ENCODE results near the gene LHFPL4.
"Not testable (repeated sequence)": the region's sequence is repeated elsewhere in the genome, so short reads cannot be mapped to it uniquely, and the experiment has no call there.

Gene LHFPL4

DNA sequence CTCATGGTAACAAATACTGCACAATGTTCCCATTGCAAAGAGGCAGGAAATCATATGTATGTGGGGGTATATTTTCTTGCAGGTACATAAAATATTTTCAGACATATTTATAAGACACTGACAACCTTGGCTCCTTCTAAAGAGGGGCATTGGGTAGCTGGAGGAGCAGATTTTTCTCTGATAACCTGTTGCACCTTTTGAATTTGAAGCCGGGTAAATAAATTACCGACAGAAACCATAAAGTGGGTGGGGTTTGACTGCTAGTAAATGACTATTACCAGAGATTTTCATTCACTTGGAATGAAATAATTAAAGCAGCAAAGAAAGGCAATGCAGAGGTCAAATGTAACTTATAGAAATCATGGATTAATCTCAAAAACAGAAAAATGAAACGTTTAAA lies 19.2 kb downstream of the LHFPL4 start:
- no peak for DNase-seq

DNA sequence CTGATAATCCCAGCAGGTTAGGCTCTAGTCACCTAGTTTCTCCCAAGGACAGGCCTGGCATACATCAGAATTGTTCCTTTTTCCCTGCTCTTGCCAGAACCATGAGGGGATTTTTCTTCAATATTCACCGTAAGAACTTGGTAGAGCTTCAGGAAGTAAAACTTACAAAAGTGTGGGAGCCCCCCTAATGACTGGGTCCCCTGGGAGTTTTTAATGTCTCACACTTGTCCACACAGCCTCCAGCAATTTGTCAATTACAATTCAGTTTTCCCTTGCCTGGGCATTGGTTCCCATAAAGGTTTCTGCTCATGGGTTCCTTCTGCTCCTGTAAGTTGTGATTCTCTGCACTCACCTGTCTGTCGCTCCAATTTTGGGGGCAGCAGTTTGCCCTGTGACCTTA lies 28.5 kb downstream of the LHFPL4 start:
- no peak for DNase-seq

DNA sequence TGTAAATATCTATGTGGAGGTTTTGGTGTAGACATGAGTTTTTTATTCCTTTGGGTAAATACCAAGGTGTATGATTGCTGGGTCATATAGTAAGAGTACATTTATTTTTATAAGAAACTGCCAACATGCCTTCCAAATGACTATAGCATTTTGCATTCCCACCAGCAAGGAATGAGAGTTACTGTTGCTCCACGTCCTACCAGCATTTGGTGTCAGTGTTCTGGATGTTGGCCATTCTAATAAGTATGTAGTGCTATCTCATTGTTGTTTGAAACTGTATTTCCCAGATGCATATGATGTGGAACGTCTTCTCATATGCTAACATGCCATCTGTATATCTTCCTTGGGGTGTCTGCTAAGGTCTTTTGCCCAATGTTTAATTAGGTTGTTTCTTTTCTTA lies 38.7 kb downstream of the LHFPL4 start:
- DNase-seq: no peak

DNA sequence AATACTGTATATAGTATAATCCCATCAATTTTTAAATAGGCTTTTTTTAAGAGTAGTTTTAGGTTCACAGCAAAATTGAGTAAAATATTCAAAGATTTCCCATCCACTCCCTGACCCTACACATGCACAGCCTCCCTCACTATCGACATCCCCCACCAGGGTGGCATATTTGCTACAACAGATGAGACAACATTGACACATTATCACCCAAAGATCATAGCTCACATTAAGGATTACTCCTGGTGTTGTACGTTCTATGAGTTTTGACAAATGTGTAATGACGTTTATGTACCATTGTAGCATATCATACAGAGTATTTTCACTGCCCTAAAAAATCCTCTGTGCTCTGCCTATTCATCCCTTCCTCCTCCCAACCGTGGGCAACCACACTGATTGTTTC lies 39.3 kb downstream of the LHFPL4 start:
- DNase-seq: no peak

DNA sequence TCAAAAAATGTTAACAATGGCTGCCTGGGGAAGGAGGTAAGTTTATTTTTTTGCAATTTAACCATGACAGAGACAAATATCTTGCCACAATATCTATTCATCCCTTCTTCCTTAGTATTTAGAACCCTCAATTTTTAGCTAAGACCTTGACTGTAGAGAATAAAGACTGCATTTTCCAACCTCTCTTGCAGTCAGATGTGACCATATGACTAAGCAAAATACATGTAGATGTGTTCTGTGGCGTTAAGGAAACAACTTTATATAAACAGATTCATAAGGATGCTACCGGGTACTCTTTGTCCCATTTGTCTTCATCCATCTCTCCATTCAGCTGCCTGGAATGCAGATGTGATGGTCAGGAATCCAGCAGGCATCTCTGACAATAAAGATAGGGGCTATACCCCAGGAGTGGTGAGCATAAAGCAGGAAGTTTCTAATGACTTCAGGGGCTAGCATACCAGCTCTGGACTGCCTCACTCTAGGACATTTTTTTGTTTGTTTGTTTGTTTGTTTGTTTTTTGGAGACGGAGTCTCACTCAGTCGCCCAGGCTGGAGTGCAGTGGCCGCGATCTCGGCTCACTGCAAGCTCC lies 41.1 kb downstream of the LHFPL4 start:
- DNase-seq: no peak

DNA sequence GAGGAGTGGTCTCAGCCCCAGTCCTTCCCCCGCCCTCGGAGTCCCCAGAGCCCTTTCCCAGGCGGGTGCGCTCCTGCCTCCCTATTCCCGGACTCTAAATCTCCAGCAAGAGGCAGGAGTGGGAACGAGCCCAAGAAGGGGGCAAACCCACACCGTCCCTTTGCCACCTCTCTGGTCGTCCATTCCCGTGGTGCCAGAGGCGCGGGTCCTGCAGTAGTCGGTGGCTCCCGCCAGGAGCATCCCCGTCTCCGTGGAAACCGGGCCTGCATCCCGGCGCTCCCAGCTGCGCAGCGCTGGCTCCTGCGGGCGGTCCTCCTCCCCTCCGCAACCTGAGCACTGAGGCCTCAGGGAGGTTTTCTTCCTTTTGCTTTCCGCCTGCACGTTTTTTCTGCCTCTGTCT lies 44.8 kb downstream of the LHFPL4 start:
- no peak for DNase-seq

DNA sequence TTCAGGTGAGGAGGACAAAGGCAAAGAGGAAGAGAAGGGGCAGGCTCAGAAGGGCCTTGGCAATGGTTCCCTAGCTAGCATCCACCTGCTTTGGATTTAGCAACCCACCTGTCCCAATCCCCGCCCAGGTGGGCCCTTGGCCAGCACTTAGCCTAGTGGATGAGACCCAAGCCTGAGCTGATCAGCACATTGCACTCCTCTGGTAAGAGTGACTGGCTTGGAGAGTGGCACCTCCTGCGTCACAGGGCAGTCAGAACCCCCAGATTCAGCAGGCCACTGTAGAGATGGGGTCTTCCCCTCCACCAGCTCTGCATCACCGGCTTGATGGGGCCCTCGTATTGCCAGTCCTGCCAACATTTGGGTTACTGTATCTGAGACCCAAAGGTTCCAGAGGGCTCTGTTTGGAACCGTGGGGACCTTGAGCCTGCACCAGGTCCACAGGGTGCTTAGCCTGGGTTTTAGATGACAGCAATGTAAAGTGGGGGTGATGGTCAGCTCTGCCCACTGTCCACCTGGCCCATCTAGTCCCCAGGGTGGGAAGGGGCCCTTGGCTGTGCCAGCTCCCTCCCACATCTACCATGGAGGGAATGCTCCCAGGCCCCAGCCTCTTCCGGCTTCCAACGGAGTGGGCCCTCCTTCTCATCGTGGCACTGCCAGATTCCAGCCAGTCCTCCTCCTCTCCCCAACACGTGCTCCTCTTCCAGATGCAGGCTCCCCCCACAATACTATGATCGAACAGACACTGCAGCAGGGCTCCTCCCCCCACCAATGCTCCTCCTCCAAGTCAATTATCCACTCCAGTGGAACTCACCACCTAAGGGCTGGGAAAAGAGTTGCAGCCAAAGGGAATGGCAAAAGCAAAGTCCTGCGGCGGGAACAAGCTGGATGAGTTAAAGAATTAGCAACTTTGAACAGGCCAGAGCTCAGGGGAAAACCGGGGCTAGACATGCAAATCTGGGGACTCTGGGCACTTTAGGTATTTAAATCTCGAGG lies 45.7 kb downstream of the LHFPL4 start:
- no peak for DNase-seq

DNA sequence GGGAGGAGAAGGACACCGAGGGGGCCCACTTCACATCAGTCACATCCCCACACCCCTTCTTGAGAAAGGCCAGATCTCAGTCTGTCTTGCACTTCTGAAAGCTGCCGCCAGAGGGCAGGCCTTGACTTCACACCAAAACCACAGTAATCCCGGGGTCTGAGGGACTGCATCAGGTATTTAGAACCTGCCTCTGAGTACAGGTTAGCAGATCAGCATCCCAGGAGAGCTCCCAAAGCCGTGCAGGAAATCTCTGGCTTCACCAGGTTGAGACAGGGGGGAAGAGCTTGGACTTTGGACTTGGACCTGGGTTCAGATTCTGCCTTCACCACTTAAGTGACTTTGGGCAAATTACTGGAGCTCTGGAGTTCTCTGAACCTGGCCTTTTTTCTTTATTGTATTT lies 50.3 kb downstream of the LHFPL4 start:
- DNase-seq: no peak

DNA sequence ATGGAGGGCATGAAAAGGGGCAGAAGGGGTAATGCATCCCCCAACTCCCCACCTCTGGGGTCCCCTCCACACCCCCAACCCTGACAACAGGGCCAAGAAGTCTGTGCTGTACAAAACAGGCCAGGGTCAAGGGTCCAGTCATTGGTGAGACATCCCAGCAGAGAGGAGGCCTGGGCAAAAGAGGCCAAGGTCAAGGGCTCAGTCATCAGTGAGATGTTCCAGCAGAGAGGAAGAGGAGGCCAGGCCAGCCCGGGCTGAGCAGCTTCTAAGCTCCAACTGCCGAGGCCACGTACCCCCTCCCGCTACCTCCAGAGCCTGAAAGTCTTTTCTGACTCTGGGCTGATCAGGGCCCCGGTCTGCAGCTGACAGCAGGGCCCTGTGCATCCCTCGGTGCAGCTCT lies 52.4 kb downstream of the LHFPL4 start:
- no peak for DNase-seq

DNA sequence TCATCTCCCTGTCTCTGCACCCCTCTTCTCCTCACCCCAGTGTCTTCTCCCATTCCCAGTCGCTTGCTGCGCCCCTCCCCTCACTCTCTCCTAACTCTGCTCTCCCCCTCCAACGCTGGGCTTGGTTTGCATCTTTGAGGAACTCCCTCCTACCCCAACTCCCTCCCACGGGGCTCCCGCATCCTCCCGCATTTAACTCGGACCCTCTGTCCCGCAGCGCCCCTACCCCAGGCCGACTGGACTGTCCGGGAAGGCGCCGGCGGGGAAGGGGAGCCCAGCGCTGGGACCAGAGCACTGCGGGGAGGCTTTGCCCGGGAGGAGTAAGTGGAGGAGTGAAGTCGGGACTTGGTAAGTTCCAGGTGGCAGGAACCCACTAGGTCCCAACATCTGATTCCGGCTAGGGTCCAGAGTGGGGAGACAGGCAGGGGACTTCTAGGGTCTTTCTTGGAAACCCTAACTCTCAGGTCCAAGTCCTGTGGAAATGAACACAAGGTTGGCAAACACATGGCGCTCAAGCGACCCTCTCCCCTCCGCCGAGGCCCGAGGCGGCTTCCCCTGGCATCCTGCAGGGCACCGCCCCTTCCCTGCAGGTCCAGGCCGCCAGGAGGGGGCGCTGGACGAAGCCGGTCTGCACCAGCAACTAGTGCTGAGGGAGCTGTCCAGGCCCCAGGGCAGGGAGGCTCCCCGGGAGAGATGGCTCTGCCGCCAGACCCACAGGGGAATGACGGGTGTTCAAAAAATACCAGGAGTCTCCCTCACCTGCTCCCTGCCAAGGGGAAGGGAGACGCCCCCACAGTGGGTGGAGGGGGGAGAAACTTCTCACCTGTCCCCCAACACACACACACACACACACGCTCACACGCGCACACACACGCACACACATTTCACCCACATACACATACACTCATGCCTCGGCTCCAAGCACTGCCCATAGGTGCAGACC lies 53.2 kb downstream of the LHFPL4 start:
- no peak for DNase-seq

DNA sequence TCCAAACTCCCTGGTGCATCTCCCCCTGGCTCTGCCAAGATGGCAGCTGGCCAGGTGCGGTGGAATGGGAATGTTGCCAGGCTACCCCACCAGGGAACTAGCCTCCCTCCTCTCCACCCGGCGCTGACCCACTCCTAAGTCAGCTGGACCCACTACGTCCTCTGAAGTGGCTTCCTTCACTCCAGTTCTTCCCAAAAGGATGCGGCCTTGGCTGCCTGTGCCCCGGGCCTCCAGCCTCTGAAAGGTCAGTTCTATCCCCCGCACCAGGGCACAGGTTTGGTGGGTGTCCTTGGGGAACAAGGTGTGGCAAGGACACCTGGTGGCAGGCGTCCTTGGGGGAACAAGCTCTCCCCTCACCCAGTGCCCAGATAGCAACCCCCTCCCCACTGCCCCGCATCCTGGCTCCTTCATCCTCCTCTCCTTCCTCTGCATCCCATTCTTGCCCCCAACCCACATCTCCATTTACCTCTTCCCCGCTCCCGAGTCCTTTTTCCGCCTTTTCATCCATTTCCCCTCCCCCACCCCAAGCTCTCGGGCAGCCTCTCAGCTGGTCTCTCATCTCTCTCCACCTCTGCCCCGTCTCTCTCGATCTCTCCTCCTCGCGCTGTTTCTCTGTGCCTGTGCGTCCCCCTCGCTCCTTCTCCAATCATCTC lies 54.0 kb downstream of the LHFPL4 start:
- no peak for DNase-seq

DNA sequence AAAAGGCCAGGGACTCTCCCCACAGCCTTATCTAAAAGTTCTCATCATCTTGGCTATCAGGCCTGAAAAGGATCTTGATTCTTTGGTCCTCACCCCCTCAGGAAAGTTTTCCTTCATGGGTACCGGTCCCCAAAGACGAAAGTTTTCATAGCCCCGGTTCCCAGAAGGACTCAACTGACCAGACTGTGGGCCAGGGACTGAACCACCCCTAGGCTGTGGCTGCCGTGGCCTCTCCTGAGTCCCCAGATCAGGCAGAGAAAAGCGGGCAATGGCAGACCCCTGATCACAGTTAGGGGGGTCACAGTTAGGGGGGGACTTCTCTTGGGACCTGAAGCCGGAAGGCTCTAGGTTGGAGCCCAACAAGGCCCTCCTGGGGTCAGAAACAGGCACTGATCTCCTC lies 54.8 kb downstream of the LHFPL4 start:
- no peak for DNase-seq

DNA sequence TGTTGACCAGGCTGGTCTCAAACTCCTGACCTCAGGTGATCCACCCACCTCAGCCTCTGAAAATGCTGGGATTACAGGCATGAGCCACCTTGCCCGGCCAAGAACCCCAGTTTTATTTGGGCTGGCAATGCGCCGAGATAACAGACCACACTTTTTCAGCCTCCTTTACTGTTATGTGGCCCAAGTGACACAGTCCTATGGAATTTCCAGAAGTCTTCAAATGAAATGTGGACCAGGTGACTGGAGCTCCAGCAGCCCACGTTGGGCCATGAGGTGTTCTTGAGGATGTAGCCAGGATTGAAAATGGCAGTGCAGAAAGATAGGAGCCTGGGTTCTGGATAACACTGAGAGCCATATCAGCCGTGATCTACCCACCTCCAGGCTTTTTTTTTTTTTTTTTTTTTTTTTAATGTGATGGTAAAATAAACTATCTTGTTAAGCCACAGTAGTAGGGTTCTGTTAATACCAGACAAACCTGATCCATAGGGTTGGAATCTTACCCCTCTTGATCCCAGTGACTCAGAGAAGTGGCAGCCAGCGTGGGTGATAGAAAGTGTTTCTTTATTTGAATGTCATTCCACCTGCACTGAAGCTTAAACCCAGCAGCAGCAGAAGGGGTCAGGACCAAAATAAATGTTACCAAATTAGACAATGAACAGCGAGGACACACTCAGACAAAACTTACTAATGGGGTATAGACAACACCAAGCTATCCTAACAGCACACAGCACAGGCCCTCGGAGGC lies 55.6 kb downstream of the LHFPL4 start:
- DNase-seq: no peak

DNA sequence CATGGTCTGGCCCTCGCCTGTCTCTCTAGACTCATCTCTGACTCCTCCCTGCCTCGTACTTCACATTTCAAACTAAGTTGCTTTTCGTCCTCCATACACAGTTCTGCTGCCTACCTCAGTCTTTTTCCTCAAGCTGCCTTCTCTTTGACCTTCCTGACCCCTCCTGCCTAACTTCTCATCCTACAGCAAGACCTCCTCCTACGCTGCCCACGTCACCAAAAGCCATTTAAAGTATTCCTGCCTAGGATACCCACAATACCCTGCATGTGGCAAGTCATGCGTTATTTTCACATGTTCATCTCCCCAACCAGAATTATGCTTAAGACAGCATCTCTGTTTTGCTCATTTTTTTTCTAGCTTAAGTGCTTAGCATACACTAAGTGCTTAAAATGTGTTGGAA lies 56.7 kb downstream of the LHFPL4 start:
- DNase-seq: no peak

DNA sequence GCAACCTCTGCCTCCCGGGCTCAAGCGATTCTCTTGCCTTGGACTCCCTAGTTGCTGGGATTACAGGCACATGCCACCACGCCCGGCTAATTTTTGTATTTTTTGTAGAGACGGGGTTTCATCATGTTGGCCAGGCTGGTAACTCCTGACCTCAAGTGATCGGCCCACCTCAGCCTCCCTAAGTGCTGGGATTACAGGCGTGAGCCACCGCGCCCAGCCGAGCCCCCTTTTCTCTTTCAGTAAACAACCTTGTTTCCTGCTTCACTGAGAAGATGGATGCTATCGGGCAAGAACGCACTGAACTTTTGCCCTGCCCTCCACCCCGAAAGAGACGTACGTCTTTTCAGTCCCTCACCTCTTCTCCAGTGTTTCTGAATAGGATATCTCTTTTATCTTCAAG lies 59.6 kb downstream of the LHFPL4 start:
- DNase-seq: not testable (repeated sequence)

DNA sequence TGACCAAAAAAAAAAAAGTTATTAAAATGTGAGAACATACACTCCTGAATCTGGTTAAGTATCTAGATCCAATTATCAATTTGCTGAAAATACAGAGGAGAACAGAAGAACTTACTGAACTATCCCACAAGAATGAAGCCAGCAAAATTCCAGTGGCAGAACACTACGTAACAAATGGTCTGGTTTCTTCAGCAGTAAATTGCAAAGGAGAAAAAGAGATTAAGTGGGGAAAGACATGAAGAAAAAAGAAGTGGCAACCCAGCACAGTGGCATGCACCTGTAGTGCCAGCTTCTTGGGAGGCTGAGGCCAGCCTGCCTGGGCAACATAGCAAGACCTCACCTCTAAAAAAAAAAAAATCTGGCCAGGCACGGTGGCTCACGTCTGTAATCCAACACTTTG lies 62.1 kb downstream of the LHFPL4 start:
- no peak for DNase-seq

DNA sequence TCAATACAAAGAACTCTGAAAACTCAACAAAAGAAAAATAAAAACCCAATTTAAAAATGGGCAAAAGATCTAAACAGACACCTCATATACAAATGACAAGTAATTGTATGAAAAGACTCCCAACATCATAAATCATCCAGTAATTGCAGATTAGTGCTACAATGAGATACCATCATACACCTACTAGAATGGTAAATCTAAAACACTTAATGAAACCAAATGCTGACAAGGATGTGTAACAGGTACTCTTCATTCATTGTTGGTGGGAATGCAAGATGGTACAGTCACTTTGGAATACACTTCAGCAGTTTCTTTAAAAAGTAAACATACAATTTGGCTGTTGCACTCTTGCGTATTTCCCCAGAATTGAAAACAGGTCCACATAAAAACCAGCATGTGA lies 68.4 kb downstream of the LHFPL4 start:
- no peak for DNase-seq

DNA sequence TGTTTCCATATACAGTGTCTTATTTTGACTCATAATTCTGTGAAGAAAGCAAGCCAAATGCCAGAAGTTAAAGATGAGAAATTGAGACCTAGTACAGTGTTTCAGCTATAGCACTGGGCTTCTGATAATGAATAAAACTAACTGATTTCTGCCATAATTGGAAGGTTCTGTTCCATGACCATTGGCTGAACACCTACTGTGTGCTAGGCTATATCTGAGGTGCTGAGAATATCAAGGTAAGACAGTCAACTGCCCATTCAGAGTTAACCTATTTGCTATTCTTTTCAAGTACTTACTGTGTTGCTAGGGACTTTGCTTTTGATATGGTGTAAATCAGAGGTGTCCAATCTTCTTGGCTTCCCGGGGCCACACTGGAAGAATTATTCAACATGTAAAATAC lies 73.4 kb downstream of the LHFPL4 start:
- no peak for DNase-seq

DNA sequence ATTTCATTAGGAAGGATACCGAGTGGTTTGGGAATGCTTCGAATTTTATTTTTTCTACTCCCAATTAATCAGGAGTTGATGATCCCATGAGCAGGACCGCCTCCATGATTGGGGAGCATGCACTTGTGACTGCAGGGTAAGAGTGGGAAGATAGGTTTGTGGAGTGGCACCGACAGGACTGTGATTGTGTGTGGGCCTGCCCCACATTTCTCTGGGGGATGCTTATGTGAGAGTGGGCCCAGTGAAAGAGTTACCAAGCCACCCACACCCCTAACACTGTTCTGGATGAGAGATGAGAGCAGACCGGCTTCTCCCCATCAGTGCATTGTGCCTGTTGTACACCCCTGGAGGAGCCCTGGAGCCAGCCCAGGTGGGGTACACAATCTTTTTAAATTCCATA lies 76.7 kb downstream of the LHFPL4 start:
- no peak for DNase-seq

DNA sequence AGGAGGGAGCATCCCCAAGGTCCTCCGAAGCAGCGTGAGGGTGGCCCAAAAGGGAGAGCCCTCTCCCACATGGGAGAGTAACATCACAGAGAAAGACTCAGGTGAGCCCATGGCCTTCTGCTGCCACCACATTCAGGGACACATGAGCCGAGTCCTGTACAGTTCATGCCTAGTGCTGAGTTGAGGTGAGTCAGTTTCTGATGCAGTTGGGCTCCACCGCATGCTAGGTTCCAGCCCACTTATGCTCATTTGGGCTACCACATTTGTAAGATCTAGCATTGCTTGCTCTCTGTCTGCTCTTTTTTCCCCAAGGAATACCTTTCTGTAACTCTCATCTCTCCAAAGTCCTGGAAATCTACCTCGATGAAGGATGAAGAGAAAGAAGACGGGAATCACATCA lies 79.1 kb downstream of the LHFPL4 start:
- DNase-seq: no peak

DNA sequence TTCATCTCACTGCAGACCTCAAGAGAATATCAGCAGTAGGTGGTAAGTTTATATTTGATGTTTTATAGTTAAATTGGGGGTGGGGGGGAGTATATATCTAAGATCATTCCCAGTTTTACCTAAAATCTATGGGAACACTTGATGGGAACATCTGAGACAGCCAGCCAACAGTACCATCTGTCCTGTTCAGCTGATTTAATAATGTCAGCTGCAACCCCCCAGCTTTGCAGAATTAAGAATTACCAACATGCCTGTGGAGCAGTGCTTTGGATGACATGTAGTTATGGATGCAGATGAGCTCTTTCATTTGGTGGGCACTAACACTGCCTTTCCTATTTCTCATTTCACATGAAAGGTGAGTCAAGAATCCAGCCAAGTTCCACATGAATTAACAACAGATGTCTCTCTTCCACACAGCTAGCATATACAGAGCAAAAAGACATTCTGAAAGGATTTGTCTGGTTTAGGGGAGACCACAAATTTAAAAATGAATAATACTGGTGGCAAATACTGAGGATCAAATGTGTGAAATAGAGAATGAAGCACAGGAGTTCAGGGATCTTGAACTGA lies 80.0 kb downstream of the LHFPL4 start:
- no peak for DNase-seq

DNA sequence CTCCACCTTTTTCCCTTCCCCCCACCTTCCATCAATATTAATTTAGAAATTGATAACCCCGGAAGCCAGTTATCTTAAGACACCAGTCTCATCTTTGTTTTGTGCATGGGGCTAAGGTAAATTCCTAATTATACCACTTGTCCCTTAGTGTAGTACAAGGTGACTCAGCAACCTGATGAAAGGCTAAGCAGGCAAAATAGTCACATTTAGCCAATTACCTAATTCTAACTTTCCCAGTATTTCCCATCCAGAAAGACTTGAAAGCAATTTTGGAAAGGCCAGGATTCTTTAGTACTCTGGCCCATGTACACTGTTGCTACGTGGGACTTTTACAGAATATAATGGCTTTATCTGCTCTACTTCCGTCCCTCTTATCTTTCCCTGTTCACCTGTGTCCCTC lies 83.6 kb downstream of the LHFPL4 start:
- DNase-seq: no peak

Data from DMS 273 treated with DMSO at 0.1 percent for 48 hours (cell line).